Measurements from ENCODE around the gene TRIM33.

TRIM33 gene

GRCh38 chr1:114503916-114504422, 7.0 kb downstream of the TRIM33 start:
- Histone ChIP-seq H3K27ac (no peak overlapping the region), H3K4me1 (ENCODE audit: control insufficient read depth in 1 of 2, insufficient read depth in 1 of 2, low read depth in 1 of 2, low read length in 1 of 2) (peaks cover 21 to 29% of the 10 kb centered on the region in 2 experiments), H3K4me3 (ENCODE audit: low read depth in 1 of 2, low read length in 1 of 2) (no peak overlapping the region), H3K9me3 (no peaks in the 10 kb centered on the region), H3K27me3 (no peaks in the 10 kb centered on the region), H3K36me3 (peaks cover 10% of the 10 kb centered on the region)
- TF ChIP-seq, protein P1, sequence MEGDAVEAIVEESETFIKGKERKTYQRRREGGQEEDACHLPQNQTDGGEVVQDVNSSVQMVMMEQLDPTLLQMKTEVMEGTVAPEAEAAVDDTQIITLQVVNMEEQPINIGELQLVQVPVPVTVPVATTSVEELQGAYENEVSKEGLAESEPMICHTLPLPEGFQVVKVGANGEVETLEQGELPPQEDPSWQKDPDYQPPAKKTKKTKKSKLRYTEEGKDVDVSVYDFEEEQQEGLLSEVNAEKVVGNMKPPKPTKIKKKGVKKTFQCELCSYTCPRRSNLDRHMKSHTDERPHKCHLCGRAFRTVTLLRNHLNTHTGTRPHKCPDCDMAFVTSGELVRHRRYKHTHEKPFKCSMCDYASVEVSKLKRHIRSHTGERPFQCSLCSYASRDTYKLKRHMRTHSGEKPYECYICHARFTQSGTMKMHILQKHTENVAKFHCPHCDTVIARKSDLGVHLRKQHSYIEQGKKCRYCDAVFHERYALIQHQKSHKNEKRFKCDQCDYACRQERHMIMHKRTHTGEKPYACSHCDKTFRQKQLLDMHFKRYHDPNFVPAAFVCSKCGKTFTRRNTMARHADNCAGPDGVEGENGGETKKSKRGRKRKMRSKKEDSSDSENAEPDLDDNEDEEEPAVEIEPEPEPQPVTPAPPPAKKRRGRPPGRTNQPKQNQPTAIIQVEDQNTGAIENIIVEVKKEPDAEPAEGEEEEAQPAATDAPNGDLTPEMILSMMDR (IDR thresholded peaks at IDR 0.05): no peak

DNA sequence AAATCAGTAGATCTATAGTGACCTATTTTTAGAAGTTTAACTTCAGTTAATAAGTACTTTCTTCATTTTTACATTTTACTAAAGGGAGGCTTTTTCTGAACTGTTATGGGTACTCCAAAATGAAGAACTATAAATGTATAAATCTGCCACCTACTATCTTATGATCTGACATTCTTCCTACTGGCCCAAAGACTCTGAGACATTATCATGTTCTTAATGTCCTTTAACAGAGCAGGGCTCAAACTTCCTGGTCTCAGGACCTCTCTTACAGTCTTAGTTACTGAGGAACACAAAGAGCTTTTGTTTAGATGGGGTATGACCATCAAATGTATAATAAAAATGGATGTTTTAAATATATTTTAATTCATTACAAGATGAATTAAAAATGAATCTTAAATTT, 8.9 kb downstream of the TRIM33 start:
- TF ChIP-seq, protein P1 (IDR thresholded peaks at IDR 0.05): no peak
- peaks cover 8% of the 10 kb centered on the region for H3K36me3 ChIP-seq
- H3K4me3 ChIP-seq (ENCODE audit: low read depth in 1 of 2, low read length in 1 of 2): no peak overlapping the region
- no peak overlapping the region for H3K27ac ChIP-seq
- no peaks in the 10 kb centered on the region for H3K9me3 ChIP-seq
- H3K27me3 ChIP-seq: no peaks in the 10 kb centered on the region
- peaks cover 3 to 10% of the 10 kb centered on the region in 2 experiments for H3K4me1 ChIP-seq (ENCODE audit: control insufficient read depth in 1 of 2, insufficient read depth in 1 of 2, low read depth in 1 of 2, low read length in 1 of 2)

DNA sequence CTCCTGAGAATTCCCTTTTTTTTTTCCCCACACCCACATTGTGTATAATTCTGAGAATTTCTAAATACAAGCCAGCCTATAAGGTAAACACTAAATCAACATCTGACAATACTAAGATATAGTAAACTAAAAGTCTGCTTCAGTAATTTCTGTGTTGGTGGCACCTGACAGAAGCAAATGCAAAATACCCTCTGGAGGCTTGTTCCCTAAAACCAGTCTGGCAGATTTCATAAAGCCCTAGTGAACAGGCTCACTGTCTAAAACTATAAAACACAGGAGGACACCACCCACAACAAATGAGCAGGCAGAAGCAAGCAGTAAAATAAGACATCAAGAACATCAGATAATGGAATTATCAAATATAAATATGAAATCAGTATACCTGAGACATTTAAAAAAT, 11.5 kb downstream of the TRIM33 start:
- Histone ChIP-seq H3K27me3 (no peaks in the 10 kb centered on the region), H3K4me3 (ENCODE audit: low read depth in 1 of 2, low read length in 1 of 2) (no peak overlapping the region), H3K36me3 (no peaks in the 10 kb centered on the region), H3K4me1 (ENCODE audit: control insufficient read depth in 1 of 2, insufficient read depth in 1 of 2, low read depth in 1 of 2, low read length in 1 of 2) (no peaks in the 10 kb centered on the region), H3K9me3 (no peaks in the 10 kb centered on the region), H3K27ac (peak overlapping the region; percentile 36)
- TF ChIP-seq, protein P1 (IDR thresholded peaks at IDR 0.05): no peak

- no peaks in the 10 kb centered on the region for H3K9me3 ChIP-seq
- H3K4me3 ChIP-seq (ENCODE audit: low read depth in 1 of 2, low read length in 1 of 2): no peak overlapping the region
- no peaks in the 10 kb centered on the region for H3K36me3 ChIP-seq
- no peaks in the 10 kb centered on the region for H3K27me3 ChIP-seq
- TF ChIP-seq, protein P1 (IDR thresholded peaks at IDR 0.05): no peak
- no peaks in the 10 kb centered on the region for H3K4me1 ChIP-seq (ENCODE audit: control insufficient read depth in 1 of 2, insufficient read depth in 1 of 2, low read depth in 1 of 2, low read length in 1 of 2)
- H3K27ac ChIP-seq: no peak overlapping the region
These were observed 14.9 kb downstream of the TRIM33 start for GRCh38 chr1:114496089-114496488.

GRCh38 chr1:114495486-114495885, 15.5 kb downstream of the TRIM33 start:
- Histone ChIP-seq H3K4me1 (ENCODE audit: control insufficient read depth in 1 of 2, insufficient read depth in 1 of 2, low read depth in 1 of 2, low read length in 1 of 2) (no peaks in the 10 kb centered on the region), H3K27me3 (no peaks in the 10 kb centered on the region), H3K9me3 (no peaks in the 10 kb centered on the region), H3K4me3 (ENCODE audit: low read depth in 1 of 2, low read length in 1 of 2) (no peak overlapping the region), H3K27ac (no peak overlapping the region), H3K36me3 (no peaks in the 10 kb centered on the region)
- TF ChIP-seq, protein P1 (IDR thresholded peaks at IDR 0.05): no peak

GRCh38 chr1:114492978-114493377, 18.0 kb downstream of the TRIM33 start:
- Histone ChIP-seq H3K4me3 (ENCODE audit: low read depth in 1 of 2, low read length in 1 of 2) (no peak overlapping the region), H3K9me3 (no peaks in the 10 kb centered on the region), H3K4me1 (ENCODE audit: control insufficient read depth in 1 of 2, insufficient read depth in 1 of 2, low read depth in 1 of 2, low read length in 1 of 2) (no peaks in the 10 kb centered on the region), H3K27ac (no peak overlapping the region), H3K36me3 (no peaks in the 10 kb centered on the region), H3K27me3 (no peaks in the 10 kb centered on the region)
- TF ChIP-seq, protein P1 (IDR thresholded peaks at IDR 0.05): no peak

Measured in neutrophil (primary cell).